Activated T-helper 1 cell treated with Interleukin-2 at 50 U/mL for 16 hours (primary cell): ENCODE measurements around the gene ARHGEF17.

ENCODE experiments used
- DNase-seq: peaks from one replicate; pipeline ENCODE4 v3.0.0-alpha.2; 2020; ENCODE audit warnings: low read depth

ARHGEF17 gene

DNA sequence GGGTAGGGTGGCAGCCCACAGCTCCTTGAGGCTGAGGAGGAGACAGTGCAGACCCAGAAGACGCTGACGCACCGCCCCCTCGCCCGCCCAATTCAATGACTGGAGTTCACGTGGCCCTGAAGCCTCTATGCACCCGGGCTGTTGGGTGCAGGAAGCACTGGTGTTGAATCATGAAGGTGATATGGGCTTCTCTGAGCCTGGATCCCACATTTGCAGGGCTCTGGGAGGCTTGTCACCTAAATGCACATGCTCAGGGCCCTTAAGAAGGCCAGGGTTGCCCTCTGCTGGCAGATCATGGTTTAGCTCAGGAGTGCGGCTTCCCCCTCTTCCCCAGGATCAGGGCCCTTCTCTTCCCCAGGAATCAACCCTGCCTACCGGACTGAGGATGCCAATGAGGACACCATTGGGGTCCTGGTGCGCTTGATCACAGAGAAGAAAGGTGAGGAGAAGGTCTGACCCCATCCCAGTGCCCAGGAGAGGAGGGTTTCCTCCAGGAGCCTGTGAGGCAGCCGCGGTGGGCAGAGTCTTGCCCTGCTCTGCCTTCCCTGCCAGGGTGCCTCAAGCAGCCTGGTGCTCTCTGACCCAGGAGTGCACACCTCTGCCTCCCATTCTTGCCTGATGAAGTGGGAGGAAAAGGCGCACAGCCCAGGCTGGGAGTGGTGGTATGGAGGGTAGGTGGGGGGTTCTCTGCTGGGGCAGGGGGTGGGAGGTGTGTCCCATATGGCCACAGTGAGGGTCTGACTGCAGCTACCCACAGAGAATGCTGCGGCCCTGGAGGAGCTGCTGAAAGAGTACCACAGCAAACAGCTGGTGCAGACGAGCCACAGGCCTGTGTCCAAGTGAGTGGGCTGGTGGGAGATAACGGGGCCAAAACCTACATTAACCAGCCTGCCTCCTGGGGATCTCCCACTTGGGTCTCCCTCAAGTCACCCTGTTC lies 85.7 kb downstream of the ARHGEF17 start:
- DNase-seq = peak; percentile 46

DNA sequence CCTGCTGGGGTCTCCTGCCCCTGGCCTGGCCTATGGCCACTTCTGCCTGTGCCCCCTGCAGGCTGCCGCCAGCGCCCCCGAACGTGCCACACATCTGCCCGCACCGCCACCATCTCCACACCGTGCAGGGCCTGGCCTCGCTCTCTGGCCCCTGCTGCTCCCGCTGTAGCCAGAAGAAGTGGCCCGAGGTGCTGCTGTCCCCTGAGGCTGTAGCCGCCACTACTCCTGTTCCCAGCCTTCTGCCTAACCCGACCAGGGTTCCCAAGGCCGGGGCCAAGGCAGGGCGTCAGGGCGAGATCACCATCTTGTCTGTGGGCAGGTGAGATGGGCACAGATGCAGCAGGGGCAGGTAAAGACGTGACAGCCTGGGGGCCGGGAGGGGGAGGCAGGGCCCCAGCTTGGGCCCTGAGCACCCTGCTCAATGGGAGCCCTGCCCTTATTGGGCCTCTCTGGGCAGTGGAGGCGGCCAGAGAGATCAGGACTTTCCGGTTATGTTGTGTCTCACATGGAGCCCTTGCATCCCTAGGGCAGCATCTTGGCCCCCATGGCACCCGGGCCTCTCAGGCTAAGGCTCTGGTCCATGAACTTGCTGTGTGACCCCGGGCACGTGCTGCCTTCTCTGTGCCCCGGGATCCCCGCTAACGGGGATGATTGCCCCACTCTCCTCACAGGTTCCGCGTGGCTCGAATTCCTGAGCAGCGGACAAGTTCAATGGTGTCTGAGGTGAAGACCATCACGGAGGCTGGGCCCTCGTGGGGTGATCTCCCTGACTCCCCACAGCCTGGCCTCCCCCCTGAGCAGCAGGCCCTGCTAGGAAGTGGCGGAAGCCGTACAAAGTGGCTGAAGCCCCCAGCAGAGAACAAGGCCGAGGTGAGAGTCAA lies 86.6 kb downstream of the ARHGEF17 start:
- DNase-seq = no peak

DNA sequence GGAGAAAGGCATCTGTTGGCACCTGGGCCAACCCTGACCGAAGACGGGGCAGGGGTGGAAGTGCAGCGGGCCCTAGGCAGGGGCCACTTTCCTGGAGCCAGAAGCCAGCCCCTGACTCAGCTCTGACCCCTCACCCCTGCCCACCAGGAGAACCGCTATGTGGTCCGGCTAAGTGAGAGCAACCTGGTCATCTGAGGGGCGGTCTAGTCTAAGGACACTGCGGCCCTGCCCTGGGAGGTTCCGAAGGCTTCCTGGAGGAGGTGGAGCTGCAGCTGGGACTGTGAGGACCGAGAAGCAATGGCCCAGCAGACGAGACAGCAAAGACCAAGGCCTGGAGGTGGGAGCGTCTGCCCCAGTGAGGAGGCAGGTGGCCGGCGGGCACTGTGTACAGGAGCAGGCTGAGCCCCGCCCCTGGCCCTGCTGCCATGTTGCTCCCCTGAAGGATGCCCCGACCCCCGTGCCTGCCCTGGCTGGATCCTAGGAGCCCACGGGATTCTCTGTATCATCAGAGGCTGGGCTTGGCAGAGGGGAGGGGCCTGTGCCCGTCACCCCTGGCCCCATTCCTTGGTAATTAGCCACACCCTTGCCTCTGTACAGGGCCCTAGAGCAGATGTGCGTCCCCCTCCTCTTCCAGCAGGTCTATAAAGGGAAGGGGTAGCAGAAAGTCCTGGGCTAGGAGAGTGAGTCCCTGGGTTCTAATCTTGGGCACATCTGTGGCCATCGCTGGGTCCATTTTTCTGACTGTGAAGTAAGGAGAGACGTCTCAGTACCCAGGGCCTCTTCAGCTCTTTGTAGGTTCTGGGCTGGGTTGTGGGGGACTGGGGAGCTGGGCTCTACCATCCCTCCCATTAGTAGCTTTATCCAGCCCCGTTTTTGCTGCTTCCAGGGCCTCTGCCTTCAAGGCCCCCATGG lies 87.5 kb downstream of the ARHGEF17 start:
- DNase-seq = no peak

DNA sequence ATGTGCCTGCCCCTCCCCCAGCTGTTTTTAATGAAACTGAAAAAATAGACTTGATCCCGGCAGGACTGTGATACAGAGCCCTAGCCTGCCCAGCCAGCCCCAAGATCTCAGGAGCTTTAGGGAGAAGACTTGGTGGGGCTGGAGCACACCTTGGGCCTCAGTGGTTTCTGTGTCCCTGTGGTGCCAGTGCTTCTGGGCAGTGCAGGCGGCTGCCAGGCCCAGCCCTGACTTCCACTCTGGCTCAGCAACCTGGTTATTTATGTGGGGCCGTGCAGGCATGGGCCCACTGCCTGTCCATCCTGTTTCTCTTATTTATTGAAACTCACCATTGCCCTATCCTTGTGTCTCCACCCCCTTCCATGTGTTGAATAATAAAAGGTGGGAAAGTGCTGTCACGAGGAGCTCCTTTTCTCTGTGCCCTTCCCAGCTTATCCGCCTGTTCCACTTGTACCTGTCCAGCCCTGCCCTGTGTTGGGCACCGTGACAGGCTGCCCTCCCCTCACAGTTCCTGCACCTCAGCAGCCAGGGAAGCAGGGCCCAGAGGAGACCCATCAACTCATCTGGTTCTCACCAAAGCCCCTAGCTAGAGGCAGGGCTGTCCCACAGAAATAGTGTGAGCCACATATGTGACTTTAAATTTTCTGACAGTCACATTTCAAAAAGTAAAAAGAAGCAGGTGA lies 88.3 kb downstream of the ARHGEF17 start:
- DNase-seq = no peak

DNA sequence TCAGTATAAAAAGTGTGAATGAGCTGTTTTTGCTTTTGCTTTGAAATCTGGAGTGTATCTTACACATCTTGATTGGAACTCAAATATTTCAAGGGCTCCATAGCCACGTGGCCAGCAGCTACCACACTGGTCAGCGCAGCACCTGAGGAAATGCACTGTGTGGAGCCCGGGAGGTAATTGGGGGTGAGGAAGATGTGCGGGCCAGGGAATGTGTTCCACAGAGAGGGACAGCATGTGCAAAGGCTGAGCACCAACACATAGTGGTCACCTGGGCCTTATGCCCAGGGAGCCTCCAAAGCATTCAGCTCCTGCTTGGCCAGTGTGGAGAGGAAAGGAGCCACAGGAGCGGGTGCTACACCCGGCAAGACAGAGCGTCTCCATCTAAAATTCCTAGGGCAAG lies 88.9 kb downstream of the ARHGEF17 start:
- DNase-seq = no peak

DNA sequence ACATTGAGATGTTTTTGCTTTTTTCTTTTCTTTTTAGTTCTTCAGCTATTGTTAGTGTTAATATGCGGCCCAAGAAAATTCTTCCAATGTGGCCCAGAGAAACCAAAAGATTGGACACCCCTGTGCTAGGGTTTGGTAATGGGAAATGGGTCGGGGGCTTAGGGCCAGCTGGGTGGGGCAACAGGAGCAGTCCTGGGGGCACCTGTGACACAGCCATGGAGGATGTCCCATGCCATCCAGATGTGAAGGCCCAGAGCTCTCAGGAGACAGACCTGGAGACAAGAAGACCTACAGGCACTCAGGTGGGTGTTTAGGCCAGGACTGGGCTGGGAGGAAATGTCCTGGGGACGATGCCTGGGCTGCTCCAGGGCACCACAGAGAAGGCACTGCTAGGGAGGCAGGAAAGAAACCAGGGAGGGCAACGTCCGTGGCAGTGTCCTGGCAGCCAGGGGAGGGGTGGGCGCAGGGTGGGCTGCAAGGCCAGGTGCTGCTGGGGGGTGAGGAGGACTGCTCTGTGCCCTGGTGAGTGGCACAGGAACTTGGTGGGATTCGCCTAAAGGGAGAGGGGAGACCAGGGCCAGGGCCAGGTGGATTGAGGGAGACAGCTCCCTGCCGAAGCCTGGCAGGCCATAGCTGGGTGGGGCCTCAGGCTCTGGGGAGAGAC lies 89.5 kb downstream of the ARHGEF17 start:
- DNase-seq = no peak

DNA sequence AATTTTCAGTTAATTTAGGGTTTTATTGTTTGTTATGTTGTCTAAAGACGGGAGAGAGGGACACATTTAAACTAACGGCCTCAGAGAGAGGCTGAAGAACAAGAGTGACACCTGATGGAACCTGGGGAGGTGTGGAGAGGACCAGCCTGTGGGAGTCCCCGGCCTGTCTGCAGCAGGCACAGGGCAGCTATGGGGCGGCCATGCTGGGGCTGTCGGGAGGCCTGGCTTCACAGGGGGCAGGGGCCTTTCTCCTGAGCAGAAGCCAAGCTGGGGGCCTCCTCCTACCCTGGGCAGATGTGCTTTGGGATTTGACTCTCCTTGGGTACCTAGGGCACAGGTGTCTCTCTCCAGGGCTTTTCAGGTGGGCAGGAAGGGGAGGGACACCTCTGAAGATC lies 90.1 kb downstream of the ARHGEF17 start:
- no peak for DNase-seq

DNA sequence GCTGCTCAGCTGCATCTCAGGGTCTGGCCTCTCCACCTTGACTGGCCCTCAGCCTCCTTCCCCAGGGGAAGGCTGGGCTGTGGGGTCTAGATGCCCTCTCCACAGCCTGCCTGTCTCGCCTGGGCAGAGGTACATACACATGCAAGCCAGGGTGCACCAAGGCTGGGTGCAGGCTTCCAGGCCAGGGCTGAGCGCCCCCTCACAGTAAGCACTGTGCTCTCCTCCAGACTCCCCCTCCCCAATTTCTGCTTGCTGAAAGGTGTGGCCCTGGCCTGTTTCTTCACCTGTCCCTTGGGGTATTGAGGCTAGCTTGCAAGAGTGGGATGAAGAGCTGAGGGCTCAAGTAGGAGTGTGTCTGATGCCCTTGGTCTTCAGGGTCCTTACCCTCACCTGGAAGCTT lies 90.6 kb downstream of the ARHGEF17 start:
- DNase-seq = no peak

DNA sequence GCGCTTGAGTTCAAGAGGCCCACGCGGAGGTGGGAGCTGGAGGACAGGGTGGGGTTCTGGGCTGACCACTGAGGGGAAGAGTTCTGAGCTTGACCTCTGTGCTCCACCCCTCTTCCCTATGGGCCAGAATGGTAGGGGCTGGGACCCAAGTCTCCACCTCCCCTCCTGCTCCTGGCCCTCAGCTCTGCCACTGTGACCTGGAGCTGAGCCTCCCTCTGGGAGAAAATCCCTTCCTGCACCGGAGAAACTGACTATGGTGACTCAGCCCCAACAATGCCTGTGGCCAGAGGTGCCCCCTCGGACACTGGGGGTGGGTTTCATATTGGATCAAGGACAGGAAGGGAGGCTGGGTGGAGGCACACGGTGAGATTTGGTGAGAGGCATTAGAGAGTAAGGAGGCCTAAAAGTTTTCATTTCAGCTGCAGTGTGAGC lies 91.1 kb downstream of the ARHGEF17 start:
- no peak for DNase-seq

DNA sequence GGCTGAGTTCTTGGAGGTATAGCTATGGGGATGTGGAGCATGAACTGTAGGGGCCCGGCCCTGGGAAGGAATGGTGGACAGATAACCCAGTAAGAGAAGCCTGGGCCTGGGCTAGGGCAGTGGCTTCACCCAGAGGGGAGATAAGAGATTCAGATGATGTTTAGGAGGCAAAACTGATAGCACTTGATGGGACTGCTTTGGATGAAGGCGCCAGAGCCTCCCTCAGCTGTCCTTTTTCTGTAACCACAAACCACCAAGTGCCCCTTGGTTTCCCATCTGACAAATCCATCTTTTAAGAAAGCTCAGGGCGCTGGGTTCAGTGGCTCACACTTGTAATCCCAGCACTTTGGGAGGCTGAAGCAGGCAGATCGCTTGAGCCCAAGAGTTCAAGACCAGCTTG lies 91.6 kb downstream of the ARHGEF17 start:
- DNase-seq = no peak

DNA sequence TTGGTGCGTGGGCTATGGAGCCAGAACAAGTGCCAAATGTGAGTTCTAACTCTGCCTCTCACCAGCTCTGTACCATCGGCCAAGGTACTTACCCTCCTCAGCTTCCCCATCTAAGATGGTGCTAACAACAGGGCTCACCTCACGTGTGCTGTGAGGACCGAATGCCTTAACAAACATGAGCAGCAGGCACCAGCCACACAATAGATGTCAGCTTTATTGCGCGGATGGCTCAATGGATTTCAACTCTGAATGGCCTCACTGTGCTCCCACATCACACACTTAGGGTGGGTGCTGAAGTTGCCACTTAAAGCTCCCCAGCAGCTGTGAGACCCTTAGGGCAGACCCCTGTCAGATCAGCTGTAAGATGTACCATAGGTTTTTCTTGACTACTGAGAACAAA lies 92.2 kb downstream of the ARHGEF17 start:
- DNase-seq = no peak

DNA sequence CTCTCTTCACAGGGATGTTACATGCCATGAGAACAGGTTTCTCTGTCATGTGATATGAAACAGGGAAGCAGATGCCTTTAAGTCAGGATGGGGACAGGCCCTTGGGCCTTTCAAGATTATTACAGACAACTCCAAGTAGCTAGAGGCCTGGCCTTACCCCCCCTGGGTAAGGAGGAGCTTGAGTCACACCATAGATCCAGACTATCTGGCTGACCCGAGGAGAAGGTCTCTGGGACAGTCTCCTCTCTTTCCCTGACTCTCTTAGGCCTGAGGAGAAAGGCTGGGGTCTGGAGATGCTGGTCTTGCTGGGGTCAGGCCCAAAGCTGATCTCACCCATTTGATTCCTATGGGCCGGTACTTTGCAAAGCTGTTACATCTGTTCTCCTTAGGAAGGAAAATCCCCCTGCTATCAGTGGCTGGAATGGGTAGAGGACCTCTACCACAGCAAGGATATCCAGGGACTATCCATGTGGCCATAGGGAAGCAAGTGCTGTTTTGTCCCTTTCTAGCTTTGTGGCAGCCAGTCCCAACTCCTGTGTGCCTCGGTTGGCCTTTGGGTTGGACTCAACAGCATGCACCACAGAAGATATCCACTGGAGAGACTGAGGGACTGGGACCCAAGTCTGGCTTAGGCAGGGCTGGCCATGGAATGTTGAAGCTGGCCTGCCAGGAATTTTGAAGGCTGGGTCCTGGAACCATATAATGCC lies 93.3 kb downstream of the ARHGEF17 start:
- DNase-seq = no peak

DNA sequence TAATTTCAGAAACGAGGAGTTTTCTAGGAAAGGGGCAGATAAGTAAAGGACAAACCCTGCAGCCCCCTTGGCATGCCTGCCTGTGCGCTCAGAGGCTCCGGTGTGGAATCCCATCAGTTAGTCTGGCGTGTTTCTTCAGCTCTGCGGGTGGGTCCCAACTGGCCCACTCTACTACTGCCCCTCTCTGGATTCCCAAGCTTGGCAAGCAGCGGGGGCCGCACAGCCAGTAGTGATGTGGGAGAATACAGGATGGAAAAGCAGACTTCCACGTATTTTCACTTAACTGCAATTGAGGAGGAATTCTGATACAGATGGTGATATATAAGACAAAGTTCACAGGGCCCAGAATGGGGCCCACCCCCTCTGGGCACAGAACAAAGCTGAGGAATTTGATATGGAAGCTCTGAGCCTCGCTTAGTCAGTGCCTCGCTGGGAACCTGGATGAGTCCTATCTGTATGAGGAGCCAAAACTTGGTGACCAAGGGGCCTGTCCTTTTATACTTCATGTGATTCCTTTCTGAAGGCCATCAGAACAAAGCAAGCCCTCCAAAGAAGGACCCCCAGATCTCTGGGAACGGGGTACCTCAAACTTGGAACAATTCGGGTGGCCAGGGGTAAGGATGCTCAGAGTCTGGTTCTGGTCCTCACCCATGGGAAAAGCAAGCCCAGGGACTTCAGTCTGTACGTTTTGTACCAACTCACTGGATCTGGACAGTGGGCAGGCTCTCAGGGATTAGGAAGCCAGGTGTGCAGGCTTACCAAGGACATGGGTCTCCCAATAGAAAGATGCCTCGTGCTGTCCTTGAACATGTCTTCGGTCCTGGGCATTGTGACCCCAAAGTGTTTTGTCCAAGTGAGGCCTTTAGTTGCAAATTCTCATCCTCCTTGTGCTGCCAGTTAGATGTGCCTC lies 94.1 kb downstream of the ARHGEF17 start:
- DNase-seq = no peak

DNA sequence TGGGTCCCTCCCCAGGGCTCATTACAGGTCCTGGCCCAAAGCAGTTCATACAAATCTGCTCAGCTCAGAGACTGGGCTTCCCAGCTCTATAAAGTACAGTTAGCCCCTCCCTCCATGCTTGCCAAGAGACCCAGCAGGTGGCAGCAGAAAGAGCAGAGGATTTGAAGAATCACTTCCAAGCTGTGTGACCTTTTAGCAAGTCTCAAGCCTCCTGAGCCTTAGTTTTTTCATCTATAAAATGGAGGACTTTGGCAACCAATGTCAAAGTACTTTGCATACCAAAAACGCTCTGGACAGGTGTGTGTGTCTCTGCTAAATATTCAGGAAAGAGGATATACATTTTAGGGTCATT lies 94.7 kb downstream of the ARHGEF17 start:
- DNase-seq = no peak

DNA sequence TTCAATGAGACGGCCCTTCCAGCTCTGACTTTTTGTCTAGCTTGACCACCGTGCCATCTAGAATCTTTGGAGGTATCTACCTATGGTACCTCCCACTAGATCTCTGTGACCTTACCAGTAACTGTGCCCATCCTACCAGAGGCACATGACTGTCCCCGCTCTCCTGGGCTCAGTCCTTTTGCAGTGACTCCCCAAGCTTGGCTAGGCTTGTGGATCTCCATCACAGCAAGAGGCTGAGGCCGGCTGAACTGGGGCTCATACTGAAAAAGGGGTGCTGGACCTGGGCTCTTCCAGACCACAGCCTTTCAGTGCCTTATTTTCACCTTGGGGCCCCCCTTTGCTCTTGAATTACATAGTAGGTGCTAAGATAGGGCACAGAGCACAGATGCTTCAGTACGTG lies 95.5 kb downstream of the ARHGEF17 start:
- DNase-seq = no peak

DNA sequence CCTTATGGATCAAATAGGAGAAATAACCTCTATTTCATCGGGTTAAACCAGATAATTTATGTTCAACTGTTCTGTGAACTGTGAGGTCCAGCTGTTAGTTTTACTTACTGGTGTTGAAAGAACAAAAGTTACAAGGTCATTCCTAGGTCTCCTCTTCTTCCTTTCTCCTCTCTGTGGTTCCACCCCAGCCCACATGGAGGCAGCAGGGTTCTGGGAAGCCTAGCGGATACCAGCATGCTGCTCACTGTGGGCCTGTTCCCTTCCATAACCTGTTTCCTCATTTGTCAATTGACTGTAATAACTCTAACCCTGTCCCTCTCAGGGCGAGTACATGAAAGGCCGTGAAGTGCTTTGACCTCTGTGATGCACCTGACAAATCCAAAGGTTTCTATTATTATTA lies 96.0 kb downstream of the ARHGEF17 start:
- no peak for DNase-seq

DNA sequence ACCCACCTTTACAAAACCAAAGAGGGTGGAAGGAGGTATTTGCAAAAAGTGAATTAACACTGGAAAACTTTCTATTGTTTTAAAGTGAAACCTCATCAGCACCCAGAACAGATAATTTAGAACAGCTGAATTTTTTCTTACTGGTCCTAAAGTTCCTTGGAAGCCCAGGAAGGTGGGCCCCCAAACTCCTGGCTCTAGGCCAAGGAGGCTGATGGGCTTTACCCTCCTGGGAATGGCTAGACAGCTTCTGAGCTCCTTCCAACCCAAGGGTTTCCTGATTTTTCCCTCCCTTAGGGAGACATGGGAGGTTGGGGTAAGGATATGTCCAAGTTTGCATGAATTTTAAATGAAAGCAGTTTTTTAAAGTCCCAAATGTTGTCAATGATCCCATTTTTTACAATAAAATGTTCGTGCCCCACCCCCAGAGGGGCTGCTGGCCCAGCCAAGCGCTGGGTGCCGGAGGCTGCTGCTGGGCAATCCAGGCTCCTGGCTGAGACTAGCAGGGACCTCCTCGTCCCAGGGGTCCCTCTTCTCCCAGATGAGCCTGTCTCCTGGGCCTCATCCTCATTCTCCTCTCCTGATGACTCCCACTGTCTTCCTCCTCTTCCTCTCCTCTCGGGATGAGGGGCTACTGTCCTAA lies 96.5 kb downstream of the ARHGEF17 start:
- no peak for DNase-seq

DNA sequence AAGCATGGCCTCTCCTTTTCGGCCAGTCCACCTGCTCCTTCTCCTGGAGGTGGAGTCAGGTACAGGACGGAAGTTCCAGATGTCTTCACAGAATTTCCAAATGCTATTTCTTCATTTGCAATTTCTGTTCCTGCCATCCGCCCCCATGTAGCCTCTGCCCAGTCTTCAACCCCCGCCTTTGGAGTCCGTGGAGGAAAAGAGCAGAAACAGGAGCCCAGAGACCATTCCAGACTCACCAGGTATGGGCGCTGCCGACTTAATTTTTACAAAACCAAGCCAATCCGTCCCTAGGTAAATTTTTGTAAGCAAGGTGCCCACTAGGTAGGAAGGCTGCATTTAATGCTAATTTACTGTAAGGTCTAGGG lies 97.1 kb downstream of the ARHGEF17 start:
- no peak for DNase-seq

DNA sequence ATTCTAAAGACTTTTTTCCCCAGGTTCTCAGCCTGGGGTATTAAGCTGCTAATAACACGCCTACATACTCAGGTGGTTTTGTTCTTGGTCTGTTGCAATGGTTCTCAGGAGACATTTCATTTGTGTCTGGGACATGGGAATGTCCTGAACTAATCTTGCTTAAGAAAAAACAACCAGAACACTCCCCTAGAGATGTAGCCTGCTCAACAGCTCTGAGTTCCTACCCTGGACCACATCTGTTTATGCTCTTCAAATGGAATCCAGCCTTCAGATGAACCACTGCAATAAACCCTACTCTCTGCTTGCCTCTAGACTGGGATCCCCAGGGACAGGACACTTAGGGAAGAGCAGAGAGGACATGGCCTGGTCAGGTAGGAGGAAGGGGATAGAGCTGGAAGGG lies 98.1 kb downstream of the ARHGEF17 start:
- DNase-seq = no peak
